ENCODE data around the gene SNAPC1. TPM values are rescaled to one million over a fixed set of nuclear protein-coding genes. Genes with fewer than 3 reads are reported as not detected.

SNAPC1 gene
- polyA plus RNA-seq, 4 donors = 1.4 to 4.7 (median 3.0) TPM

- FAIRE-seq (no peak), DNase-seq (no peak)
- Histone ChIP-seq H3K9me3 (ENCODE audit: control insufficient read depth in 2 of 2, insufficient read depth in 1 of 2, low read depth in 1 of 2, low read length in 1 of 2) (no peaks in the 10 kb centered on the region), H3K27ac (ENCODE audit: low read depth in 1 of 3, low read length in 2 of 3) (no peak overlapping the region), H3K4me3 (ENCODE audit: low read depth in 1 of 3, low read length in 3 of 3) (no peak overlapping the region), H3K27me3 (ENCODE audit: control insufficient read depth in 3 of 3, insufficient read depth in 3 of 3, low read length in 3 of 3) (no peaks in the 10 kb centered on the region), H3K36me3 (ENCODE audit: control insufficient read depth in 3 of 3, insufficient read depth in 2 of 3, low read depth in 1 of 3, low read length in 3 of 3) (peaks cover 7 to 18% (median 11%) of the 10 kb centered on the region in 3 donors), H3K4me1 (ENCODE audit: control insufficient read depth in 3 of 3, insufficient read depth in 2 of 3, low read depth in 1 of 3, low read length in 2 of 3) (peaks cover 0 to 4% (median 0%) of the 10 kb centered on the region in 3 donors)
- 88 to 94% (median 90%) methylated on average over 2 of the region's 2 CpGs for WGBS, 3 donors
Observed at GRCh38 chr14:61724133-61724532, 38.1 kb upstream of the SNAPC1 start.

GRCh38 chr14:61726778-61727658 is 35.2 kb upstream of the SNAPC1 start:
- 76 to 79% (median 79%) methylated on average over 7 of the region's 7 CpGs for WGBS, 3 donors
- Histone ChIP-seq H3K36me3 (ENCODE audit: control insufficient read depth in 3 of 3, insufficient read depth in 2 of 3, low read depth in 1 of 3, low read length in 3 of 3) (peaks cover 6 to 18% (median 10%) of the 10 kb centered on the region in 3 donors), H3K27ac (ENCODE audit: low read depth in 1 of 3, low read length in 2 of 3) (no peak overlapping the region), H3K9me3 (ENCODE audit: control insufficient read depth in 2 of 2, insufficient read depth in 1 of 2, low read depth in 1 of 2, low read length in 1 of 2) (no peaks in the 10 kb centered on the region), H3K4me3 (ENCODE audit: low read depth in 1 of 3, low read length in 3 of 3) (no peak overlapping the region), H3K4me1 (ENCODE audit: control insufficient read depth in 3 of 3, insufficient read depth in 2 of 3, low read depth in 1 of 3, low read length in 2 of 3) (no peaks in the 10 kb centered on the region), H3K27me3 (ENCODE audit: control insufficient read depth in 3 of 3, insufficient read depth in 3 of 3, low read length in 3 of 3) (no peaks in the 10 kb centered on the region)
- no peak for FAIRE-seq
- DNase-seq = no peak

DNA sequence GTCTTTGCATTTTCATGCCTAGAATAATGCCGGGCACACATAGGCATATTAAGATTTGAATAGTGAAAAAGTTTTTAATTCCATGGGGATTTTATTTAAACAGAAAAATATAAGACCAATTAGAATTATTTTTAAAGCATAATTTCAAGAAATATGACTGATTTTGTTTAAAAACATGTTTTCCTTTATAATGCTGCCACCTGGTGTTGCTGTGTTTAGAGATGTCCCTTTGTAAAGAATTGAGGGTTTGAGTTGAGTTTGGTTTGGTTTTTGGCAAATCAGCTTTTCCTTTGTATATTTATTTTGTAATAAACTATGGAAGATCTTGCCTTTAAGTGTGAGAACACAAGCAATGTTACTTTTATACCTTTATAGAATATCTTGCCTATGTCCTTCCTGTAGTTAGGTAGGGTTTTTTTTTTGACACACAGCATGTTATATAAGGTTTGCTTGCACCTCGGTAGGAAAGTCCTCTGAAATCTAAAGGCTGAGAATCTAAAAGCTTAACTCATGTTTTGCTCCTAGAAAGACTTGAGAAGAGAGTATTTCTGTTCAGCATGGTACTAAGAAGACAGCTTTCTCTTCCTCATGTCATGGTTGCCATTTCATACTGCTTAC is 31.4 kb upstream of the SNAPC1 start:
- DNase-seq = no peak
- no peaks in the 10 kb centered on the region for H3K27me3 ChIP-seq (ENCODE audit: control insufficient read depth in 3 of 3, insufficient read depth in 3 of 3, low read length in 3 of 3)
- no peak for FAIRE-seq
- H3K4me3 ChIP-seq (ENCODE audit: low read depth in 1 of 3, low read length in 3 of 3) = no peak overlapping the region
- H3K4me1 ChIP-seq (ENCODE audit: control insufficient read depth in 3 of 3, insufficient read depth in 2 of 3, low read depth in 1 of 3, low read length in 2 of 3) = no peaks in the 10 kb centered on the region
- WGBS, 3 donors = 69 to 74% (median 73%) methylated on average over 2 of the region's 2 CpGs
- H3K27ac ChIP-seq (ENCODE audit: low read depth in 1 of 3, low read length in 2 of 3) = no peak overlapping the region
- no peaks in the 10 kb centered on the region for H3K9me3 ChIP-seq (ENCODE audit: control insufficient read depth in 2 of 2, insufficient read depth in 1 of 2, low read depth in 1 of 2, low read length in 1 of 2)
- H3K36me3 ChIP-seq (ENCODE audit: control insufficient read depth in 3 of 3, insufficient read depth in 2 of 3, low read depth in 1 of 3, low read length in 3 of 3) = peaks cover 6 to 12% (median 9%) of the 10 kb centered on the region in 3 donors

DNA sequence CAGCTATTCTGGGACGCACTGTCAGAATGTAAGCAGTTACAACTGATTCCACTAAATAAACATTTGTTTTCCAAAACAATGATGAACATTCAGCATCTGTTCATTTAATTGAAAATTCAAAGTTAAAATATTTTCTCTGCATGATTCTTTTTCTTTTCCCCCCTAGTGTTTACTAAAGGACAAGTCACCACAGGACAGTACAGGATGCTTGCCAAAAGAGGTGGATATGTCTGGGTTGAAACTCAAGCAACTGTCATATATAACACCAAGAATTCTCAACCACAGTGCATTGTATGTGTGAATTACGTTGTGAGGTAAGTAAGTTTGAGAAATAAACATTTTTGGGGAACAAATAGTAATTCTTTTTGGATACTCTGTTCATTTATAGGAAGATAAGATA is 28.2 kb upstream of the SNAPC1 start:
- Histone ChIP-seq H3K27me3 (ENCODE audit: control insufficient read depth in 3 of 3, insufficient read depth in 3 of 3, low read length in 3 of 3) (no peaks in the 10 kb centered on the region), H3K36me3 (ENCODE audit: control insufficient read depth in 3 of 3, insufficient read depth in 2 of 3, low read depth in 1 of 3, low read length in 3 of 3) (peaks cover 12 to 22% (median 12%) of the 10 kb centered on the region in 3 donors), H3K4me3 (ENCODE audit: low read depth in 1 of 3, low read length in 3 of 3) (no peak overlapping the region), H3K9me3 (ENCODE audit: control insufficient read depth in 2 of 2, insufficient read depth in 1 of 2, low read depth in 1 of 2, low read length in 1 of 2) (no peaks in the 10 kb centered on the region), H3K4me1 (ENCODE audit: control insufficient read depth in 3 of 3, insufficient read depth in 2 of 3, low read depth in 1 of 3, low read length in 2 of 3) (no peaks in the 10 kb centered on the region), H3K27ac (ENCODE audit: low read depth in 1 of 3, low read length in 2 of 3) (no peak overlapping the region)
- DNase-seq (no peak), FAIRE-seq (no peak)
- WGBS, 3 donors = 82 to 96% (median 90%) methylated on average over 2 of the region's 2 CpGs

- WGBS, 3 donors = 64 to 85% (median 79%) methylated on average over 4 of the region's 4 CpGs
- no peak for FAIRE-seq
- DNase-seq = no peak
- Histone ChIP-seq H3K4me1 (ENCODE audit: control insufficient read depth in 3 of 3, insufficient read depth in 2 of 3, low read depth in 1 of 3, low read length in 2 of 3) (no peaks in the 10 kb centered on the region), H3K36me3 (ENCODE audit: control insufficient read depth in 3 of 3, insufficient read depth in 2 of 3, low read depth in 1 of 3, low read length in 3 of 3) (peaks cover 14 to 26% (median 16%) of the 10 kb centered on the region in 3 donors), H3K9me3 (ENCODE audit: control insufficient read depth in 2 of 2, insufficient read depth in 1 of 2, low read depth in 1 of 2, low read length in 1 of 2) (no peaks in the 10 kb centered on the region), H3K27me3 (ENCODE audit: control insufficient read depth in 3 of 3, insufficient read depth in 3 of 3, low read length in 3 of 3) (no peaks in the 10 kb centered on the region), H3K27ac (ENCODE audit: low read depth in 1 of 3, low read length in 2 of 3) (no peak overlapping the region), H3K4me3 (ENCODE audit: low read depth in 1 of 3, low read length in 3 of 3) (no peak overlapping the region)
Observed at GRCh38 chr14:61736751-61737150, 25.5 kb upstream of the SNAPC1 start.

- Histone ChIP-seq H3K4me3 (ENCODE audit: low read depth in 1 of 3, low read length in 3 of 3) (no peak overlapping the region), H3K9me3 (ENCODE audit: control insufficient read depth in 2 of 2, insufficient read depth in 1 of 2, low read depth in 1 of 2, low read length in 1 of 2) (no peaks in the 10 kb centered on the region), H3K27me3 (ENCODE audit: control insufficient read depth in 3 of 3, insufficient read depth in 3 of 3, low read length in 3 of 3) (no peaks in the 10 kb centered on the region), H3K27ac (ENCODE audit: low read depth in 1 of 3, low read length in 2 of 3) (no peak overlapping the region), H3K4me1 (ENCODE audit: control insufficient read depth in 3 of 3, insufficient read depth in 2 of 3, low read depth in 1 of 3, low read length in 2 of 3) (no peaks in the 10 kb centered on the region), H3K36me3 (ENCODE audit: control insufficient read depth in 3 of 3, insufficient read depth in 2 of 3, low read depth in 1 of 3, low read length in 3 of 3) (peaks cover 14 to 31% (median 16%) of the 10 kb centered on the region in 3 donors)
- WGBS, 3 donors = 84 to 99% (median 93%) methylated on average over 5 of the region's 5 CpGs
- FAIRE-seq = no peak
- no peak for DNase-seq
Observed at GRCh38 chr14:61737915-61738314, 24.3 kb upstream of the SNAPC1 start.

GRCh38 chr14:61739133-61739532 is 23.1 kb upstream of the SNAPC1 start:
- Histone ChIP-seq H3K27ac (ENCODE audit: low read depth in 1 of 3, low read length in 2 of 3) (no peak overlapping the region), H3K27me3 (ENCODE audit: control insufficient read depth in 3 of 3, insufficient read depth in 3 of 3, low read length in 3 of 3) (no peaks in the 10 kb centered on the region), H3K9me3 (ENCODE audit: control insufficient read depth in 2 of 2, insufficient read depth in 1 of 2, low read depth in 1 of 2, low read length in 1 of 2) (no peaks in the 10 kb centered on the region), H3K36me3 (ENCODE audit: control insufficient read depth in 3 of 3, insufficient read depth in 2 of 3, low read depth in 1 of 3, low read length in 3 of 3) (peaks cover 10 to 33% (median 12%) of the 10 kb centered on the region in 3 donors), H3K4me1 (ENCODE audit: control insufficient read depth in 3 of 3, insufficient read depth in 2 of 3, low read depth in 1 of 3, low read length in 2 of 3) (no peaks in the 10 kb centered on the region), H3K4me3 (ENCODE audit: low read depth in 1 of 3, low read length in 3 of 3) (no peak overlapping the region)
- DNase-seq = no peak
- no peak for FAIRE-seq

GRCh38 chr14:61742371-61742770 is 19.8 kb upstream of the SNAPC1 start:
- H3K4me3 ChIP-seq (ENCODE audit: low read depth in 1 of 3, low read length in 3 of 3) = no peak overlapping the region
- FAIRE-seq (no peak), DNase-seq (no peak)
- no peak overlapping the region for H3K27ac ChIP-seq (ENCODE audit: low read depth in 1 of 3, low read length in 2 of 3)
- WGBS, 3 donors = 92 to 93% (median 93%) methylated on average over 6 of the region's 6 CpGs
- no peaks in the 10 kb centered on the region for H3K9me3 ChIP-seq (ENCODE audit: control insufficient read depth in 2 of 2, insufficient read depth in 1 of 2, low read depth in 1 of 2, low read length in 1 of 2)
- H3K27me3 ChIP-seq (ENCODE audit: control insufficient read depth in 3 of 3, insufficient read depth in 3 of 3, low read length in 3 of 3) = no peaks in the 10 kb centered on the region
- H3K4me1 ChIP-seq (ENCODE audit: control insufficient read depth in 3 of 3, insufficient read depth in 2 of 3, low read depth in 1 of 3, low read length in 2 of 3) = no peaks in the 10 kb centered on the region
- peaks cover 8 to 42% (median 10%) of the 10 kb centered on the region in 3 donors for H3K36me3 ChIP-seq (ENCODE audit: control insufficient read depth in 3 of 3, insufficient read depth in 2 of 3, low read depth in 1 of 3, low read length in 3 of 3)

Data from small intestine (tissue), 7 donors.